ENCODE measurements around the gene KCNQ4. TPM values are rescaled to one million over a fixed set of nuclear protein-coding genes. Genes with fewer than 3 reads are reported as not detected.

The KCNQ4 gene
- polyA plus RNA-seq, 2 donors: 1.4 to 1.9 TPM

GRCh38 chr1:40842207-40842606, 58.6 kb downstream of the KCNQ4 start:
- H3K4me3 ChIP-seq (ENCODE audit: low read depth in 1 of 2, low read length in 2 of 2): no peak overlapping the region
- peaks cover 0 to 3% of the 10 kb centered on the region in 2 donors for H3K9me3 ChIP-seq (ENCODE audit: control insufficient read depth in 2 of 2, insufficient read depth in 1 of 2, low read depth in 1 of 2, low read length in 1 of 2)
- H3K27me3 ChIP-seq (ENCODE audit: control insufficient read depth in 1 of 2, insufficient read depth in 2 of 2, low read length in 2 of 2): no peaks in the 10 kb centered on the region
- no peaks in the 10 kb centered on the region for H3K4me1 ChIP-seq (ENCODE audit: control insufficient read depth in 2 of 2, insufficient read depth in 2 of 2, low read length in 1 of 2)
- 64 to 69% methylated on average over 4 of the region's 4 CpGs for WGBS, 2 donors
- peaks cover 0 to 2% of the 10 kb centered on the region in 2 donors for H3K36me3 ChIP-seq (ENCODE audit: control insufficient read depth in 2 of 2, insufficient read depth in 2 of 2, low read length in 1 of 2)
- H3K27ac ChIP-seq (ENCODE audit: low read depth in 2 of 2, low read length in 1 of 2): no peak overlapping the region

- Histone ChIP-seq H3K4me3 (ENCODE audit: low read depth in 1 of 2, low read length in 2 of 2) (no peak overlapping the region), H3K27me3 (ENCODE audit: control insufficient read depth in 1 of 2, insufficient read depth in 2 of 2, low read length in 2 of 2) (no peaks in the 10 kb centered on the region), H3K4me1 (ENCODE audit: control insufficient read depth in 2 of 2, insufficient read depth in 2 of 2, low read length in 1 of 2) (no peaks in the 10 kb centered on the region), H3K36me3 (ENCODE audit: control insufficient read depth in 2 of 2, insufficient read depth in 2 of 2, low read length in 1 of 2) (peaks cover 0 to 2% of the 10 kb centered on the region in 2 donors), H3K9me3 (ENCODE audit: control insufficient read depth in 2 of 2, insufficient read depth in 1 of 2, low read depth in 1 of 2, low read length in 1 of 2) (peaks cover 0 to 3% of the 10 kb centered on the region in 2 donors), H3K27ac (ENCODE audit: low read depth in 2 of 2, low read length in 1 of 2) (no peak overlapping the region)
- WGBS, 2 donors: 95 to 97% methylated on average over 3 of the region's 3 CpGs
Observed at GRCh38 chr1:40842691-40843090, 59.1 kb downstream of the KCNQ4 start.

GRCh38 chr1:40844079-40844478, 60.5 kb downstream of the KCNQ4 start:
- H3K27me3 ChIP-seq (ENCODE audit: control insufficient read depth in 1 of 2, insufficient read depth in 2 of 2, low read length in 2 of 2): no peaks in the 10 kb centered on the region
- no peaks in the 10 kb centered on the region for H3K4me1 ChIP-seq (ENCODE audit: control insufficient read depth in 2 of 2, insufficient read depth in 2 of 2, low read length in 1 of 2)
- peaks cover 0 to 2% of the 10 kb centered on the region in 2 donors for H3K36me3 ChIP-seq (ENCODE audit: control insufficient read depth in 2 of 2, insufficient read depth in 2 of 2, low read length in 1 of 2)
- H3K27ac ChIP-seq (ENCODE audit: low read depth in 2 of 2, low read length in 1 of 2): no peak overlapping the region
- H3K4me3 ChIP-seq (ENCODE audit: low read depth in 1 of 2, low read length in 2 of 2): no peak overlapping the region
- 72 to 78% methylated on average over 5 of the region's 5 CpGs for WGBS, 2 donors
- H3K9me3 ChIP-seq (ENCODE audit: control insufficient read depth in 2 of 2, insufficient read depth in 1 of 2, low read depth in 1 of 2, low read length in 1 of 2): peaks cover 0 to 3% of the 10 kb centered on the region in 2 donors

GRCh38 chr1:40844887-40845878, 61.6 kb downstream of the KCNQ4 start:
- no peaks in the 10 kb centered on the region for H3K36me3 ChIP-seq (ENCODE audit: control insufficient read depth in 2 of 2, insufficient read depth in 2 of 2, low read length in 1 of 2)
- peaks cover 0 to 3% of the 10 kb centered on the region in 2 donors for H3K9me3 ChIP-seq (ENCODE audit: control insufficient read depth in 2 of 2, insufficient read depth in 1 of 2, low read depth in 1 of 2, low read length in 1 of 2)
- H3K27me3 ChIP-seq (ENCODE audit: control insufficient read depth in 1 of 2, insufficient read depth in 2 of 2, low read length in 2 of 2): no peaks in the 10 kb centered on the region
- no peak overlapping the region for H3K4me3 ChIP-seq (ENCODE audit: low read depth in 1 of 2, low read length in 2 of 2)
- H3K4me1 ChIP-seq (ENCODE audit: control insufficient read depth in 2 of 2, insufficient read depth in 2 of 2, low read length in 1 of 2): no peaks in the 10 kb centered on the region
- WGBS, 2 donors: 59 to 63% methylated on average over 9 of the region's 9 CpGs
- no peak overlapping the region for H3K27ac ChIP-seq (ENCODE audit: low read depth in 2 of 2, low read length in 1 of 2)

- no peaks in the 10 kb centered on the region for H3K4me1 ChIP-seq (ENCODE audit: control insufficient read depth in 2 of 2, insufficient read depth in 2 of 2, low read length in 1 of 2)
- H3K4me3 ChIP-seq (ENCODE audit: low read depth in 1 of 2, low read length in 2 of 2): no peak overlapping the region
- H3K27me3 ChIP-seq (ENCODE audit: control insufficient read depth in 1 of 2, insufficient read depth in 2 of 2, low read length in 2 of 2): no peaks in the 10 kb centered on the region
- peaks cover 0 to 3% of the 10 kb centered on the region in 2 donors for H3K9me3 ChIP-seq (ENCODE audit: control insufficient read depth in 2 of 2, insufficient read depth in 1 of 2, low read depth in 1 of 2, low read length in 1 of 2)
- WGBS, 2 donors: 87 to 90% methylated on average over 1 of the region's 1 CpG
- H3K27ac ChIP-seq (ENCODE audit: low read depth in 2 of 2, low read length in 1 of 2): no peak overlapping the region
- H3K36me3 ChIP-seq (ENCODE audit: control insufficient read depth in 2 of 2, insufficient read depth in 2 of 2, low read length in 1 of 2): no peaks in the 10 kb centered on the region
Observed at GRCh38 chr1:40845895-40846294, 62.3 kb downstream of the KCNQ4 start.

GRCh38 chr1:40847023-40847745, 63.6 kb downstream of the KCNQ4 start:
- H3K27ac ChIP-seq (ENCODE audit: low read depth in 2 of 2, low read length in 1 of 2): no peak overlapping the region
- no peaks in the 10 kb centered on the region for H3K36me3 ChIP-seq (ENCODE audit: control insufficient read depth in 2 of 2, insufficient read depth in 2 of 2, low read length in 1 of 2)
- H3K4me1 ChIP-seq (ENCODE audit: control insufficient read depth in 2 of 2, insufficient read depth in 2 of 2, low read length in 1 of 2): no peaks in the 10 kb centered on the region
- 74 to 81% methylated on average over 6 of the region's 6 CpGs for WGBS, 2 donors
- no peak overlapping the region for H3K4me3 ChIP-seq (ENCODE audit: low read depth in 1 of 2, low read length in 2 of 2)
- no peaks in the 10 kb centered on the region for H3K27me3 ChIP-seq (ENCODE audit: control insufficient read depth in 1 of 2, insufficient read depth in 2 of 2, low read length in 2 of 2)
- H3K9me3 ChIP-seq (ENCODE audit: control insufficient read depth in 2 of 2, insufficient read depth in 1 of 2, low read depth in 1 of 2, low read length in 1 of 2): peaks cover 0 to 3% of the 10 kb centered on the region in 2 donors

GRCh38 chr1:40848530-40849189, 65.1 kb downstream of the KCNQ4 start:
- no peaks in the 10 kb centered on the region for H3K9me3 ChIP-seq (ENCODE audit: control insufficient read depth in 2 of 2, insufficient read depth in 1 of 2, low read depth in 1 of 2, low read length in 1 of 2)
- 46 to 56% methylated on average over 6 of the region's 6 CpGs for WGBS, 2 donors

GRCh38 chr1:40849801-40850592, 66.4 kb downstream of the KCNQ4 start:
- H3K27me3 ChIP-seq (ENCODE audit: control insufficient read depth in 1 of 2, insufficient read depth in 2 of 2, low read length in 2 of 2): no peaks in the 10 kb centered on the region
- no peaks in the 10 kb centered on the region for H3K9me3 ChIP-seq (ENCODE audit: control insufficient read depth in 2 of 2, insufficient read depth in 1 of 2, low read depth in 1 of 2, low read length in 1 of 2)
- no peak overlapping the region for H3K27ac ChIP-seq (ENCODE audit: low read depth in 2 of 2, low read length in 1 of 2)
- WGBS, 2 donors: 15 to 18% methylated on average over 12 of the region's 12 CpGs
- no peaks in the 10 kb centered on the region for H3K4me1 ChIP-seq (ENCODE audit: control insufficient read depth in 2 of 2, insufficient read depth in 2 of 2, low read length in 1 of 2)
- no peaks in the 10 kb centered on the region for H3K36me3 ChIP-seq (ENCODE audit: control insufficient read depth in 2 of 2, insufficient read depth in 2 of 2, low read length in 1 of 2)
- H3K4me3 ChIP-seq (ENCODE audit: low read depth in 1 of 2, low read length in 2 of 2): no peak overlapping the region

More at GRCh38 chr1:40848530-40849189, 65.1 kb downstream of the KCNQ4 start:
- Histone ChIP-seq H3K4me3 (ENCODE audit: low read depth in 1 of 2, low read length in 2 of 2) (no peak overlapping the region), H3K36me3 (ENCODE audit: control insufficient read depth in 2 of 2, insufficient read depth in 2 of 2, low read length in 1 of 2) (no peaks in the 10 kb centered on the region), H3K27me3 (ENCODE audit: control insufficient read depth in 1 of 2, insufficient read depth in 2 of 2, low read length in 2 of 2) (no peaks in the 10 kb centered on the region), H3K27ac (ENCODE audit: low read depth in 2 of 2, low read length in 1 of 2) (no peak overlapping the region), H3K4me1 (ENCODE audit: control insufficient read depth in 2 of 2, insufficient read depth in 2 of 2, low read length in 1 of 2) (no peaks in the 10 kb centered on the region)

GRCh38 chr1:40851643-40852042, 68.1 kb downstream of the KCNQ4 start:
- H3K4me3 ChIP-seq (ENCODE audit: low read depth in 1 of 2, low read length in 2 of 2): no peak overlapping the region
- H3K36me3 ChIP-seq (ENCODE audit: control insufficient read depth in 2 of 2, insufficient read depth in 2 of 2, low read length in 1 of 2): no peaks in the 10 kb centered on the region
- H3K27me3 ChIP-seq (ENCODE audit: control insufficient read depth in 1 of 2, insufficient read depth in 2 of 2, low read length in 2 of 2): no peaks in the 10 kb centered on the region
- H3K27ac ChIP-seq (ENCODE audit: low read depth in 2 of 2, low read length in 1 of 2): no peak overlapping the region
- WGBS, 2 donors: 89 to 94% methylated on average over 6 of the region's 6 CpGs
- H3K9me3 ChIP-seq (ENCODE audit: control insufficient read depth in 2 of 2, insufficient read depth in 1 of 2, low read depth in 1 of 2, low read length in 1 of 2): no peaks in the 10 kb centered on the region
- peaks cover 0 to 3% of the 10 kb centered on the region in 2 donors for H3K4me1 ChIP-seq (ENCODE audit: control insufficient read depth in 2 of 2, insufficient read depth in 2 of 2, low read length in 1 of 2)

Data from esophagus (tissue), 2 donors.